ENCODE results near the gene ANKRD63. TPM values are rescaled to one million over a fixed set of nuclear protein-coding genes. Genes with fewer than 3 reads are reported as not detected.

The ANKRD63 gene
- total RNA-seq, 1 experiment from 2014 or later = not detected

DNA sequence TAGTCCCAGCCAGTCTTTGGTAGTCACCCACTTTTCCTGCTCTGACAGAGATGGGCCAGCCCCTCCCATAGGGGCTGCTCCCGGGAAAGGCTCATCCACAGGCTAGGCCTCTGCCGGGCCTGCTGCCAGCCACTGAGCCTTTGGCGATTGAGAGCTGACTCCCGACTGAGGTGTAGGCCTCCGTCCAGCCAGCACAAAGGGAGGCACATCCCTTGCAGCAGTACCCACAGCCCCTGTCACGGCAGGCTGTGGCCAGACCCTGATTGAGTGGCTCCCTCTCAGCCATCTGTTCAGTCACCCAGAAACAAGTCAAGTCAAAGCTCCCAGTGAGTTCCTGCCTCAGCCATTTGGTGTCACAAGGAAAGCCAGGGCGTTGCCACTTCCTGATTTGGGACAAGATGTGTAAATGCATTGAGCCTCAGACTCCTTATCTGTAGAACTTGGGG is 50.2 kb downstream of the ANKRD63 start:
- intact Hi-C loops (cut with micrococcal nuclease; ENCODE audit: unreplicated experiment) = no loop called here
- Mint-ChIP-seq H3K4me3 (ENCODE audit: low read depth, unreplicated experiment) (no peak overlapping the region), H3K4me1 (ENCODE audit: low read depth, unreplicated experiment) (no peaks in the 10 kb centered on the region), H3K27ac (ENCODE audit: unreplicated experiment) (no peak overlapping the region), H3K36me3 (ENCODE audit: insufficient read depth, unreplicated experiment) (no peaks in the 10 kb centered on the region), H3K27me3 (ENCODE audit: unreplicated experiment) (no peaks in the 10 kb centered on the region), H3K9me3 (ENCODE audit: low read depth, unreplicated experiment) (no peaks in the 10 kb centered on the region)
- TF ChIP-seq, protein P1, sequence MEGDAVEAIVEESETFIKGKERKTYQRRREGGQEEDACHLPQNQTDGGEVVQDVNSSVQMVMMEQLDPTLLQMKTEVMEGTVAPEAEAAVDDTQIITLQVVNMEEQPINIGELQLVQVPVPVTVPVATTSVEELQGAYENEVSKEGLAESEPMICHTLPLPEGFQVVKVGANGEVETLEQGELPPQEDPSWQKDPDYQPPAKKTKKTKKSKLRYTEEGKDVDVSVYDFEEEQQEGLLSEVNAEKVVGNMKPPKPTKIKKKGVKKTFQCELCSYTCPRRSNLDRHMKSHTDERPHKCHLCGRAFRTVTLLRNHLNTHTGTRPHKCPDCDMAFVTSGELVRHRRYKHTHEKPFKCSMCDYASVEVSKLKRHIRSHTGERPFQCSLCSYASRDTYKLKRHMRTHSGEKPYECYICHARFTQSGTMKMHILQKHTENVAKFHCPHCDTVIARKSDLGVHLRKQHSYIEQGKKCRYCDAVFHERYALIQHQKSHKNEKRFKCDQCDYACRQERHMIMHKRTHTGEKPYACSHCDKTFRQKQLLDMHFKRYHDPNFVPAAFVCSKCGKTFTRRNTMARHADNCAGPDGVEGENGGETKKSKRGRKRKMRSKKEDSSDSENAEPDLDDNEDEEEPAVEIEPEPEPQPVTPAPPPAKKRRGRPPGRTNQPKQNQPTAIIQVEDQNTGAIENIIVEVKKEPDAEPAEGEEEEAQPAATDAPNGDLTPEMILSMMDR (IDR thresholded peaks at IDR 0.05; ENCODE audit: unreplicated experiment) = no peak
- BruUV-seq (replicated peaks) = no TSS peak
- DNase-seq = no peak
- CTCF ChIA-PET = no interaction called here

Other genes starting within 250 kb of the ANKRD63 start
- 96.5 and 113 TPM in 2 replicates for gene SRP14, start 243.9 kb downstream of the ANKRD63 start, total RNA-seq (2022)
- gene BMF, start 174.2 kb downstream of the ANKRD63 start, total RNA-seq (2022) = 7.9 and 11.5 TPM in 2 replicates
- gene BUB1B, start 122.0 kb downstream of the ANKRD63 start, total RNA-seq (2022) = 39.0 and 41.8 TPM in 2 replicates
- 7.0 and 7.1 TPM in 2 replicates for gene PAK6, start 44.0 kb downstream of the ANKRD63 start, total RNA-seq (2022)
- 37.3 and 43.1 TPM in 2 replicates for gene PLCB2, start 24.9 kb upstream of the ANKRD63 start, total RNA-seq (2022)
- 14.3 and 16.6 TPM in 2 replicates for gene INAFM2, start 40.6 kb upstream of the ANKRD63 start, total RNA-seq (2022)
- 85.6 and 102 TPM in 2 replicates for gene CCDC9B, start 57.9 kb upstream of the ANKRD63 start, total RNA-seq (2022)
- not detected in 2 replicates for gene PHGR1, start 68.0 kb upstream of the ANKRD63 start, total RNA-seq (2022)
- gene DISP2, start 75.2 kb upstream of the ANKRD63 start, total RNA-seq (2022) = 1.1 and 1.3 TPM in 2 replicates
- gene KNSTRN, start 99.7 kb upstream of the ANKRD63 start, total RNA-seq (2022) = 29.5 and 44.5 TPM in 2 replicates
- gene IVD, start 122.7 kb upstream of the ANKRD63 start, total RNA-seq (2022) = 46.6 and 54.2 TPM in 2 replicates
- gene BAHD1, start 157.9 kb upstream of the ANKRD63 start, total RNA-seq (2022) = 15.6 and 17.2 TPM in 2 replicates
- gene CHST14, start 187.9 kb upstream of the ANKRD63 start, total RNA-seq (2022) = 8.7 and 11.5 TPM in 2 replicates

Data from Calu3 (cell line).